ENCODE results near the gene ADPRM. TPM values are rescaled to one million over a fixed set of nuclear protein-coding genes. Genes with fewer than 3 reads are reported as not detected.
"Not testable (repeated sequence)": the region's sequence is repeated elsewhere in the genome, so short reads cannot be mapped to it uniquely, and the experiment has no call there.

The ADPRM gene
- total and polyA plus RNA-seq, 7 donors = 8.9 to 15.8 (median 12.2) TPM

DNA sequence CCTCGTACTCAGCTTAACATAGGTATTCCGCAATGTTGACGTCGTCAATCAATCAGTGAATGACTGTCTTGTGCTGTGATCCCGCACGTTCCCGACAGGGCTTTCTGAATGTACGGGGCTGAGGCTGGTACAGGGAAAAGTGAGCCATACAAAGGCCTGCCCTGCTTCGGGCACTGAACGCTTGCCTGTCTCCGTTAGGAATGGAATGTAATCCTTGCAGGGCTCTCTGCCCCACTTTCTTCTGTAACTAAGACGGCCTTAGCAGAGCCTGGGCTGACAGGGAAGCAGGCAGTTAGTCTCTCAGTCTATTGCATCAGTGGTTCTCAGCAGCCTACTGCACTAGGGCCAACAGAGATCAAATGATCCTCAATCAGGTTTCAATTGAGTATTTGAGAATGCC lies 24.1 kb upstream of the ADPRM start:
- no peak overlapping the region for H3K4me3 ChIP-seq
- TF ChIP-seq CTCF (IDR thresholded peaks at IDR 0.05) = no peak
- H3K27ac ChIP-seq = no peak overlapping the region
- H3K27me3 ChIP-seq (ENCODE audit: insufficient read depth in 3 of 3, low read length in 2 of 3) = no peaks in the 10 kb centered on the region
- peaks cover 0 to 41% of the 10 kb centered on the region in 2 donors for H3K36me3 ChIP-seq (ENCODE audit: insufficient read depth in 1 of 2, low read depth in 1 of 2)
- DNase-seq = peak; percentile 21 to 58
- ATAC-seq = peak; percentile 73 to 91 (median 89)
- H3K9me3 ChIP-seq = no peaks in the 10 kb centered on the region
- no peaks in the 10 kb centered on the region for H3K4me1 ChIP-seq
- WGBS, 3 donors = 66 to 84% (median 80%) methylated on average over 12 of the region's 12 CpGs
- intact Hi-C loops (cut with DNase I) = no loop called here

GRCh38 chr17:10674704-10675103 lies 22.7 kb upstream of the ADPRM start:
- Histone ChIP-seq H3K9me3 (no peaks in the 10 kb centered on the region), H3K4me3 (no peak overlapping the region), H3K4me1 (no peaks in the 10 kb centered on the region), H3K36me3 (ENCODE audit: insufficient read depth in 1 of 2, low read depth in 1 of 2) (peaks cover 0 to 55% of the 10 kb centered on the region in 2 donors), H3K27ac (no peak overlapping the region), H3K27me3 (ENCODE audit: insufficient read depth in 3 of 3, low read length in 2 of 3) (no peaks in the 10 kb centered on the region)
- no peak for TF ChIP-seq CTCF (IDR thresholded peaks at IDR 0.05)
- 68 to 85% (median 74%) methylated on average over 4 of the region's 4 CpGs for WGBS, 3 donors
- no peak for DNase-seq
- intact Hi-C loops (cut with DNase I) = no loop called here
- ATAC-seq = peak in 1 of 4 donors; percentile 15

GRCh38 chr17:10681866-10682446 lies 15.4 kb upstream of the ADPRM start:
- WGBS, 3 donors = 72 to 79% (median 75%) methylated on average over 7 of the region's 7 CpGs
- ATAC-seq = no peak
- Histone ChIP-seq H3K36me3 (ENCODE audit: insufficient read depth in 1 of 2, low read depth in 1 of 2) (peaks cover 9 to 97% of the 10 kb centered on the region in 2 donors), H3K9me3 (no peaks in the 10 kb centered on the region), H3K27ac (no peak overlapping the region), H3K27me3 (ENCODE audit: insufficient read depth in 3 of 3, low read length in 2 of 3) (no peaks in the 10 kb centered on the region), H3K4me1 (no peaks in the 10 kb centered on the region), H3K4me3 (no peak overlapping the region)
- DNase-seq = no peak
- TF ChIP-seq CTCF (IDR thresholded peaks at IDR 0.05) = no peak
- intact Hi-C loops (cut with DNase I) = no loop called here

DNA sequence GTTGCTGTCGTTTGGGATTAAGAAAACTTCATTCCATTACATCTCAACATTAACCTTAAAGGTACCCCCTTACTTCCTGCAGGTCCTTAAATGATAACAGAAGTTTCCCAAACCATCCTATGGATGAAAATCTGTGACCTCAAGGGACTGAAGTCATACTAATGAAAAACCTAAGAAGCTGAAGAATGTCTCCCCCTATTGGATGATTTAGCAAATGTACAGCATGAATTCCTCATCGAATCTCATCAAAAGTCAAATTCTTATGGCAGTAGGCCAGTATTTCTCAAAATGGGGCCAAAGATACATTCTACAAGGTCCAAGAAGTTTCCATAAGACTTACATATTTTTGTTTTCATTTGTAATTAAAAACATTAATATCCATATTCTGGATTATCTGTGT lies 13.5 kb upstream of the ADPRM start:
- Histone ChIP-seq H3K27ac (no peak overlapping the region), H3K4me3 (no peak overlapping the region), H3K9me3 (no peaks in the 10 kb centered on the region), H3K27me3 (ENCODE audit: insufficient read depth in 3 of 3, low read length in 2 of 3) (no peaks in the 10 kb centered on the region), H3K36me3 (ENCODE audit: insufficient read depth in 1 of 2, low read depth in 1 of 2) (peaks cover 9 to 93% of the 10 kb centered on the region in 2 donors), H3K4me1 (no peaks in the 10 kb centered on the region)
- no peak for ATAC-seq
- no peak for DNase-seq
- TF ChIP-seq CTCF (IDR thresholded peaks at IDR 0.05) = peak; percentile 30
- intact Hi-C loops (cut with DNase I) = no loop called here
- WGBS, 3 donors = 50 to 67% (median 51%) methylated on average over 2 of the region's 2 CpGs

GRCh38 chr17:10687499-10687898 lies 9.9 kb upstream of the ADPRM start:
- TF ChIP-seq CTCF (IDR thresholded peaks at IDR 0.05) = no peak
- ATAC-seq = no peak
- no peaks in the 10 kb centered on the region for H3K4me1 ChIP-seq
- no peaks in the 10 kb centered on the region for H3K27me3 ChIP-seq (ENCODE audit: insufficient read depth in 3 of 3, low read length in 2 of 3)
- no peak for DNase-seq
- H3K27ac ChIP-seq = no peak overlapping the region
- no peaks in the 10 kb centered on the region for H3K9me3 ChIP-seq
- intact Hi-C loops (cut with DNase I) = no loop called here
- H3K36me3 ChIP-seq (ENCODE audit: insufficient read depth in 1 of 2, low read depth in 1 of 2) = peaks cover 9 to 92% of the 10 kb centered on the region in 2 donors
- no peak overlapping the region for H3K4me3 ChIP-seq
- 83 to 91% (median 88%) methylated on average over 2 of the region's 2 CpGs for WGBS, 3 donors

DNA sequence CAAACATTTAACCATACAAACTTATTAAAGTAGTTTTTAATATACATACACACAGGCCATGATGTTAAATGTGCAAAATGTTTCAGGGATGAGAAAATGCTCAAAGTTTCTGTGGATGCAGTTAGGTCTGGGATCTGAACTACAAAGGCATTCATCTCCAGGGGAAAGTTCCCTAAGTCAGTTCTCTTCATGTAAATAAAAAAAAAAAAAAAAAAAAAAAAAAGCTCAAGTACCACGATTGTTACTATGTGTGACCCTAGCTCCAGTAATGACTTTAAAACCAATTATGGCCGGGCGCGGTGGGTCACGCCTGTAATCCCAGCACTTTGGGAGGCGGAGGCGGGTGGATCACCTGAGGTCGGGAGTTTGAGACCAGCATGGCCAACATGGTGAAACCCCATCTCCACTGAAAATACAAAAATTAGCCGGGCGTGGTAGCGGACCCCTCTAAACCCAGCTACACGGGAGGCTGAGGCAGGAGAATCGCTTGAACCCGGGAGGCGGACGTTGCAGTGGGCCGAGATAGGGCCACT lies 1.5 kb upstream of the ADPRM start:
- H3K4me1 ChIP-seq; DNase-seq; H3K27ac ChIP-seq; ATAC-seq; H3K27me3 ChIP-seq (ENCODE audit: insufficient read depth in 3 of 3, low read length in 2 of 3); H3K9me3 ChIP-seq: not testable (repeated sequence)
- peak overlapping the region; percentile 96 for H3K4me3 ChIP-seq
- H3K36me3 ChIP-seq (ENCODE audit: insufficient read depth in 1 of 2, low read depth in 1 of 2) = peaks cover 12 to 47% of the 10 kb centered on the region in 2 donors
- 82 to 88% (median 87%) methylated on average over 17 of the region's 17 CpGs for WGBS, 3 donors
- intact Hi-C loops (cut with DNase I) = loop anchor here in 1 of 2 donors (10.0 kb wide), 1 partner anchor 1299 kb away; the partner anchor contains the start of gene ZNF18

Data from psoas muscle (tissue), 8 donors.